Prostate gland (tissue), 2 donors: ENCODE measurements around the gene NEGR1. TPM values are rescaled to one million over a fixed set of nuclear protein-coding genes. Genes with fewer than 3 reads are reported as not detected.

Source experiments
- DNase-seq: peaks from one replicate; pipeline ENCODE4 v3.0.0-alpha.2; 2019; ENCODE audit warnings: low spot score
- H3K27ac ChIP-seq, 2 donors: fragments of 200-600 bp; sonication (generic); 2 replicates each; pipeline ENCODE4 v1.5.1; 2017 to 2019
- H3K27me3 ChIP-seq: fragments of 200-600 bp; sonication (generic); replicated peaks from 2 replicates; pipeline ENCODE4 v1.5.1; 2019; ENCODE audit not compliant: insufficient read depth
- H3K36me3 ChIP-seq, 2 donors: fragments of 200-600 bp; sonication (generic); 1 replicate in 1 of 2; 2 replicates in 1 of 2; pipeline versions ENCODE4 v1.5.1 to v1.8.1; 2017 to 2019
- H3K4me1 ChIP-seq: fragments of 200-600 bp; sonication (generic); replicated peaks from 2 replicates; pipeline ENCODE4 v1.5.1; 2019
- H3K4me3 ChIP-seq, 2 donors: fragments of 200-600 bp; sonication (generic); 2 replicates each; pipeline ENCODE4 v1.5.1; 2017 to 2019
- H3K9me3 ChIP-seq: fragments of 200-600 bp; sonication (generic); 2 replicates; pipeline ENCODE4 v1.5.1; 2017
- POLR2A ChIP-seq: fragments of 450-650 bp; IDR thresholded peaks from one replicate; pipeline ENCODE4 v1.6.1; 2016; ENCODE audit warnings: antibody characterized with exemption, mild to moderate bottlenecking
- POLR2AphosphoS5 ChIP-seq: sonication (generic); formaldehyde crosslinking; IDR thresholded peaks from one replicate; pipeline ENCODE4 v1.6.1; 2017; ENCODE audit warnings: antibody characterized with exemption
- WGBS: methylation state at CpG from one replicate; pipeline ENCODE4 v1.1.5; 2018; 5-methylcytosine and 5-hydroxymethylcytosine counted together
- intact Hi-C: fragments of 100-400 bp; cut with DNase I; formaldehyde crosslinking; loops from one replicate; pipeline ENCODE4 v1.14.2; 2022
- total RNA-seq, 2 donors: library from RNA; depleted of rRNA; stranded (reverse); fragments of >200 nt; gene quantifications; one replicate each; pipeline ENCODE4 v1.1.0, GENCODE V29; 2016
- TF ChIP-seq, protein P1 (sequence below), 4 experiments: fragments of 200-600 bp in 2 of 4; fragments of 450-650 bp in 2 of 4; sonication (generic) in 2 of 4; IDR thresholded peaks; 1 replicate in 3 of 4; 2 replicates in 1 of 4; pipeline ENCODE4 v1.5.1; 2016 to 2019; ENCODE audit warnings: antibody characterized with exemption in 4 of 4, mild to moderate bottlenecking in 2 of 4, moderate library complexity in 2 of 4

NEGR1 gene
- total RNA-seq, 2 donors from 2014 or later, result 2.3 to 7.6 TPM

DNA sequence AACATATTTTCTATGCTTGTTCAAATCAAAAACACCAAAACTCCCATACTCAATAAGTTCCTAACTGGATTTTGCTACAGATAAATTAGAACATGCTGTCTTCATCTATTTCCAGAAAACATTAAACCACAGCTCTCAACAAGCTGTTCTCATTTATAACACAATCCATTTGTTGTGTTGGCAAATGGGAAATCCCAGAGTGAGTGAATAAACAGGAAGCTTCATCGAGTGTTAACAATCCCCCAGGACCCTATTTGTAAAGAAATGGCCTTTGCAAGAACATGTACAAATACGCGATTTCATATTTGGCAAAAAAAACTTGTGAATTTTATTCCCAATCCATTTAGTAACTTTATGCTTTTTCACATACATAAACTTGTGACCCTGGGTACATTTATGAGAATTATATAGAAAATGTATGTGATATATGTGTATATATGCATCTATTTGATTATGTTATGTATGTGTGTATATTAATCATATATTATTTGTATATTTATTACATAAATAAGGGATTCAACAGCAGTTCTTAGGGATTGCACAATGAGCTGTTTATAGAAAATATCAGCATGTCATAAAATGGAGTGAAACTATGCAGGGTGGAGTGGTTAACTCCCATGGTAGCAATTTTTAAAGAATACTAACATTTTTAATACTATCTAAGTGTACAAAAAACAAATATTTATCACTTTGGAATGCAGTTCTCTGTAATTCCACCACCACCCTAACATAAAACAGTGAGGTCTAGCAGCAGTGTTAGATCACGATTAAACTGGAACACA, 160.0 kb downstream of the NEGR1 start:
- intact Hi-C loops, result no loop called here
- TF ChIP-seq, protein P1, sequence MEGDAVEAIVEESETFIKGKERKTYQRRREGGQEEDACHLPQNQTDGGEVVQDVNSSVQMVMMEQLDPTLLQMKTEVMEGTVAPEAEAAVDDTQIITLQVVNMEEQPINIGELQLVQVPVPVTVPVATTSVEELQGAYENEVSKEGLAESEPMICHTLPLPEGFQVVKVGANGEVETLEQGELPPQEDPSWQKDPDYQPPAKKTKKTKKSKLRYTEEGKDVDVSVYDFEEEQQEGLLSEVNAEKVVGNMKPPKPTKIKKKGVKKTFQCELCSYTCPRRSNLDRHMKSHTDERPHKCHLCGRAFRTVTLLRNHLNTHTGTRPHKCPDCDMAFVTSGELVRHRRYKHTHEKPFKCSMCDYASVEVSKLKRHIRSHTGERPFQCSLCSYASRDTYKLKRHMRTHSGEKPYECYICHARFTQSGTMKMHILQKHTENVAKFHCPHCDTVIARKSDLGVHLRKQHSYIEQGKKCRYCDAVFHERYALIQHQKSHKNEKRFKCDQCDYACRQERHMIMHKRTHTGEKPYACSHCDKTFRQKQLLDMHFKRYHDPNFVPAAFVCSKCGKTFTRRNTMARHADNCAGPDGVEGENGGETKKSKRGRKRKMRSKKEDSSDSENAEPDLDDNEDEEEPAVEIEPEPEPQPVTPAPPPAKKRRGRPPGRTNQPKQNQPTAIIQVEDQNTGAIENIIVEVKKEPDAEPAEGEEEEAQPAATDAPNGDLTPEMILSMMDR (IDR thresholded peaks at IDR 0.05), result no peak
- no peak for TF ChIP-seq POLR2AphosphoS5
- TF ChIP-seq POLR2A, result no peak
- Histone ChIP-seq H3K27ac (no peak overlapping the region), H3K27me3 (no peaks in the 10 kb centered on the region), H3K36me3 (no peaks in the 10 kb centered on the region), H3K4me1 (no peaks in the 10 kb centered on the region), H3K4me3 (no peak overlapping the region), H3K9me3 (no peaks in the 10 kb centered on the region)
- DNase-seq, result no peak
- WGBS, result 56% methylated on average over 4 of the region's 4 CpGs

DNA sequence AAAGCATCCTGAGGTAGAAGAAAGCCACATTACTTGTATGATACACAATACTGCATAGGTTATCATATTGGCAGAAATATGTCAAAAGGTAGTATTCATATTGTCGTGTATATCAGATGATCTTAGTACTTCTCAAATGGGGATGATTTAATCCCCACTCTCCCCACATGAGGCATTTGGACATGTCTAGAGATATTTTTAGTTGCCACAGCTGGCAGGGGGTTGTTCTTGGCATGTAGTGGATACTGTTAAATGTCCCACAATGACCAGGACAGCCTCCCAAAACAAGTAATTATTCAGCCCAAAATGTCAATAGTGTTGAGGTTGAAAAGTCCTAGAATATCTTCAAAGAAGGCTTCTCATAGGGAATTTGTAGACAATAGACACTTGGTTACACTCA, 162.8 kb downstream of the NEGR1 start:
- Histone ChIP-seq H3K4me3 (no peak overlapping the region), H3K4me1 (no peaks in the 10 kb centered on the region), H3K27ac (no peak overlapping the region), H3K36me3 (no peaks in the 10 kb centered on the region), H3K27me3 (no peaks in the 10 kb centered on the region), H3K9me3 (no peaks in the 10 kb centered on the region)
- TF ChIP-seq POLR2A (no peak), POLR2AphosphoS5 (no peak)
- TF ChIP-seq, protein P1 (IDR thresholded peaks at IDR 0.05), result no peak
- no peak for DNase-seq
- intact Hi-C loops, result no loop called here
- WGBS, result 77% methylated on average over 1 of the region's 1 CpG

DNA sequence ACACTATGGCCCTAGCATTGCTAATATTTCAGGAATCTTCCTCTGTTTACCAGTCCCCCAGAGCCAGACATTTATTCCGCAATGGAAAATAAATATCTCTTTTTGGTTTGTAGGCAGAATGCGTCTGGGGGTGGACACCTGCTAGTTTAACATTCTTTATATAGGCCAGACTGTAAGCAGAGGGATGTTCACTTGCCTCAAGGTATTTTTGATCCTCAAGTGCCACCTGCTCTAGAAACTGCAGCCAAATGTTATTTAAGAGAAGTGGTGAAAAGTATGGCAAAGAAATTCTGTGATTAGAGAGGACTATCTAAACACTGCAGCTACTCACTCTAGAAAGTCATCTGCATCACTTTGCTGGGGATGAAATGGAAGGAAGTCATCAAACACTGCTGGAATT, 164.7 kb downstream of the NEGR1 start:
- TF ChIP-seq POLR2AphosphoS5 (no peak), POLR2A (no peak)
- TF ChIP-seq, protein P1 (IDR thresholded peaks at IDR 0.05), result no peak
- no peak overlapping the region for H3K4me3 ChIP-seq
- H3K4me1 ChIP-seq, result no peaks in the 10 kb centered on the region
- 86% methylated on average over 2 of the region's 2 CpGs for WGBS
- H3K36me3 ChIP-seq, result no peaks in the 10 kb centered on the region
- H3K27ac ChIP-seq, result no peak overlapping the region
- intact Hi-C loops, result no loop called here
- no peak for DNase-seq
- no peaks in the 10 kb centered on the region for H3K9me3 ChIP-seq
- H3K27me3 ChIP-seq, result no peaks in the 10 kb centered on the region

DNA sequence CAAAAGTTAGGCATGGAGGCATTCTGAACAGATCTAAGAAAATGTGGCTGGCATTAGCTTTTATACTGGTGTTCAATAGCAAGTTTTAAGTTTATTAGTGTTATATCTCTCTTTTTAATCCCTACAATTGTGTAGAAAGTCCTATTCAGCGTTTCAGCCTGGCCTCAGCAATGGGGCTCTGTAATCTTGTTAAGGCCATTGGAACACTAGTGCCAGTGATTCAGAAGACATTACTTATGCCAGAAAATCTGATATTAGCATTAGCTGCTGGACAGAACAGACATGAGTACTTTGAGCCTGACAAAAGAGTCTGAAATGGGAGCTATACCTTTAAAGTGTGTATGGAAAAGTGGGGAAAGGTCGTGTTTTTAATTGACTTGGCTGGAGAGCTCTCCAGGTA, 167.0 kb downstream of the NEGR1 start:
- TF ChIP-seq POLR2A (no peak), POLR2AphosphoS5 (no peak)
- TF ChIP-seq, protein P1 (IDR thresholded peaks at IDR 0.05), result no peak
- WGBS, result 34% methylated on average over 2 of the region's 2 CpGs

DNA sequence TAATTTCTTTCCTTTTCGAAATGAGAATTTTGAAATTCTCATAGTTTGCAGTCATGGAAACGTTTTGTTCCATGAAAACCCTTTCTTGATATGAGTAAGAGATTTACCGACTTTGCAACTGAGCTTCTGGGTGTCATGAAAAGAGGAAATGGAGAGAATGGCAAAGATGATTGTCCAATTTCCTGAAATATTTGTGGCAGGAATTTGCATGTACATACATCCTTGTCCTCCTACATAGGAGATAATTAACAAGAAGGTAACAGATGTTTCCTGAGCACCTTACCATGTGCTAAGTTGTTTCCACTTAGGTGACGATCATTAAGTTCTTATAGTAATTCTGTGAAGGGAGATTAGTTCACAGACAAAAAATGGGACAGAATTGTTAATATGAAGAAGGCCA, 170.7 kb downstream of the NEGR1 start:
- Histone ChIP-seq H3K4me1 (no peaks in the 10 kb centered on the region), H3K4me3 (no peak overlapping the region), H3K9me3 (no peaks in the 10 kb centered on the region), H3K27me3 (no peaks in the 10 kb centered on the region), H3K27ac (no peak overlapping the region), H3K36me3 (no peaks in the 10 kb centered on the region)
- WGBS, result 87% methylated on average over 4 of the region's 4 CpGs
- no peak for DNase-seq
- TF ChIP-seq POLR2AphosphoS5 (no peak), POLR2A (no peak)
- TF ChIP-seq, protein P1 (IDR thresholded peaks at IDR 0.05), result no peak
- intact Hi-C loops, result no loop called here

More for the DNA sequence above, 167.0 kb downstream of the NEGR1 start:
- no peak overlapping the region for H3K4me3 ChIP-seq
- intact Hi-C loops, result no loop called here
- no peak for DNase-seq
- H3K27ac ChIP-seq, result no peak overlapping the region
- H3K27me3 ChIP-seq, result no peaks in the 10 kb centered on the region
- no peaks in the 10 kb centered on the region for H3K9me3 ChIP-seq
- no peaks in the 10 kb centered on the region for H3K4me1 ChIP-seq
- H3K36me3 ChIP-seq, result no peaks in the 10 kb centered on the region
